Airway epithelial cell (primary cell): ENCODE measurements around the gene SELE. TPM values are rescaled to one million over a fixed set of nuclear protein-coding genes. Genes with fewer than 3 reads are reported as not detected.

Experiments used
- total RNA-seq: library from RNA; depleted of rRNA; stranded (reverse); fragments of >200 nt; gene quantifications from 2 replicates; pipeline ENCODE4 v1.2.3, GENCODE V29; 2015

The SELE gene, protein sequence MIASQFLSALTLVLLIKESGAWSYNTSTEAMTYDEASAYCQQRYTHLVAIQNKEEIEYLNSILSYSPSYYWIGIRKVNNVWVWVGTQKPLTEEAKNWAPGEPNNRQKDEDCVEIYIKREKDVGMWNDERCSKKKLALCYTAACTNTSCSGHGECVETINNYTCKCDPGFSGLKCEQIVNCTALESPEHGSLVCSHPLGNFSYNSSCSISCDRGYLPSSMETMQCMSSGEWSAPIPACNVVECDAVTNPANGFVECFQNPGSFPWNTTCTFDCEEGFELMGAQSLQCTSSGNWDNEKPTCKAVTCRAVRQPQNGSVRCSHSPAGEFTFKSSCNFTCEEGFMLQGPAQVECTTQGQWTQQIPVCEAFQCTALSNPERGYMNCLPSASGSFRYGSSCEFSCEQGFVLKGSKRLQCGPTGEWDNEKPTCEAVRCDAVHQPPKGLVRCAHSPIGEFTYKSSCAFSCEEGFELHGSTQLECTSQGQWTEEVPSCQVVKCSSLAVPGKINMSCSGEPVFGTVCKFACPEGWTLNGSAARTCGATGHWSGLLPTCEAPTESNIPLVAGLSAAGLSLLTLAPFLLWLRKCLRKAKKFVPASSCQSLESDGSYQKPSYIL
- total RNA-seq = not detected in 2 replicates

DNA sequence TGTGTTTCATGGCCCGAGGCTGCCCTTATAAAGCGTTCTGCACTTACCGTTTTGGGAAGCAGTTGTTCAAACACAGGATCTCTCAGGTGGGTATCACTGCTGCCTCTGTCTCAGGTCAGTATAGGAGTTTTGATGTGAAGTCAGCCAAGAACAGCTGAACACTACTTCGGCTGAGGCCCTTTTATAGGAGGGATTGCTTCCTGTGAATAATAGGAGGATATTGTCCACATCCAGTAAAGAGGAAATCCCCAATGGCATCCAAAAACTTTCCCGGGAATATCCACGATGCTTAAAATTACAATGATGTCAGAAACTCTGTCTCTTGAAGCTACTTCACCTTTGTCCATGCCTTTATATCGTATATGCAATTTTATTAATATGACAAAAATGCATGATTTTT is at the start of gene SELE:
SELE (minus strand) TSS at position 156 of the 400 bp plus-strand sequence. CDS start 467 bp downstream, outside the sequence.

DNA sequence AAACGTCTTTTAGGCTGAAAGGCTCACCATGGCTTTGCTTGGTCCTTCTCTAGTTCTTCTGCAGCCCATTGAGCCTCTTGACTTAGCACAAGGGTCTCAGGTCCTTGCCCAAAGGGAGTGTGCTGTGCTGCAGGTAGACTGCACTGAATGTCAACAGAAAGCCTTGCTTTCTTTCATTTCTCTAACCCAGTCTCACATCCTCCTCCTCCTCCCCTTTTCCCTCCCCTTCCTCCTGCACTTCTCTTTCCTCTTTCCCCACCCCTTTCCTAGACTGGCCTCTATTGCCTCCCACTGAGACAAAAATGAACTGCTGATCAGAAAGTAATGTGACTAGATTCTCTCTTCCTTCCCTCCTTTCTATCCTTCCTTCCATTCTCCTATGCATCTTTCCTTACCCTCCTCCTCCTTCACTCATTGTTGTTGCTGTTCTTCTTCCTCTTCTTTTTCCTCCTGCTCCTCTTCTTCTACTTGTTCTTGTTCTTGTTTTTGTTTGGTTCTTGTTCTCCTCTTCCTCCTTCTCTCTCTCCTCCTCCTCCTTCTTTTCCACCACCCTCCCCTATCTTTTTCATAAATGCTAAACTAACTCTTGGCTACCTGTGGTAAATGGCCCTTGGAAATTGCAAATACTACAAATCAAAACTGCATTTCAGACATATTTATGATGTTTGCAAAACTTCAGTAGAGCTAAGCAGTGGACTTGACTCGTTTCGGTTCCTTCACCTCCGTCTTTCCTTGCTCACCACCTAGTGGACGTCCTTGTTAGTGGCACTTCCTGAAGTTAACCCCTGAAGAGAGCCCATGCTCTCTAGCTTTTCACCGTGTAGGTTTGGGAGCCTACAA is 22.2 kb downstream of the SELE start, which contains the start of gene SELL:
SELL (minus strand) TSS at position 152 of the 840 bp plus-strand sequence; CDS start at position 30, 122 bp downstream.

Other genes starting within 250 kb of the SELE start
- gene SLC19A2, start 248.1 kb downstream of the SELE start, total RNA-seq = 7.2 and 9.0 TPM in 2 replicates
- under 0.01 and 0.07 TPM in 2 replicates for gene F5, start 147.6 kb downstream of the SELE start, total RNA-seq
- not detected in 2 replicates for gene SELP, start 104.0 kb downstream of the SELE start, total RNA-seq
- gene SELL, start 22.5 kb downstream of the SELE start, total RNA-seq = not detected in 2 replicates
- 4.3 and 7.4 TPM in 2 replicates for gene METTL18, start 60.8 kb upstream of the SELE start, total RNA-seq
- 3.5 and 5.7 TPM in 2 replicates for gene SCYL3, start 159.8 kb upstream of the SELE start, total RNA-seq